ENCODE results near the gene CALHM3.

CALHM3 gene

DNA sequence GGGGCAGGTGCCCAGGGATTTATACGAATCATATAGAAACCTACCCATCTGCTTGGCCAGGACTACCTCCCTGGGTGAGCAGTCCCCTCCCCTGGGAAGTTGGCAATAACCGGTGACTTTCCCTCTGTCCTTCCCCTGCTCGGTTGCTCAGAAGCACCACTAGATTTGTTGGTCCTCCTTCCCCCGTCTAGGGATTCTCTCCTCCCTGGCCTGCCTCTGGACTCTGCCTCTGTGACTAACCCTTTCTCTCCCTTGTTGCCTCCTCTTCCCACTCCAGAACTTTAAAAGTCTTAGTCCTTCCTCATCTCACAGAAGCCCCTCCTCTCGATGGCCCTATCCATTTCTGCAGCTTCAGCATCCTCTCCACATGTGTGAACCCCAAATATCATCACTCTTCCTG is 9.8 kb downstream of the CALHM3 start:
- H3K4me3 ChIP-seq (ENCODE audit: low read length): no peak overlapping the region
- H3K27ac ChIP-seq (ENCODE audit: low read depth, low read length): no peak overlapping the region
- H3K4me1 ChIP-seq (ENCODE audit: insufficient read depth, low read length): peaks cover 16% of the 10 kb centered on the region
- 86% methylated on average over 5 of the region's 5 CpGs for WGBS
- H3K9me3 ChIP-seq (ENCODE audit: insufficient read depth, low read depth, low read length): no peaks in the 10 kb centered on the region
- no peaks in the 10 kb centered on the region for H3K36me3 ChIP-seq (ENCODE audit: insufficient read depth, low read length)
- no peaks in the 10 kb centered on the region for H3K27me3 ChIP-seq (ENCODE audit: insufficient read depth, low read length)
- no peak overlapping the region for H3K9ac ChIP-seq (ENCODE audit: low read depth, low read length)

DNA sequence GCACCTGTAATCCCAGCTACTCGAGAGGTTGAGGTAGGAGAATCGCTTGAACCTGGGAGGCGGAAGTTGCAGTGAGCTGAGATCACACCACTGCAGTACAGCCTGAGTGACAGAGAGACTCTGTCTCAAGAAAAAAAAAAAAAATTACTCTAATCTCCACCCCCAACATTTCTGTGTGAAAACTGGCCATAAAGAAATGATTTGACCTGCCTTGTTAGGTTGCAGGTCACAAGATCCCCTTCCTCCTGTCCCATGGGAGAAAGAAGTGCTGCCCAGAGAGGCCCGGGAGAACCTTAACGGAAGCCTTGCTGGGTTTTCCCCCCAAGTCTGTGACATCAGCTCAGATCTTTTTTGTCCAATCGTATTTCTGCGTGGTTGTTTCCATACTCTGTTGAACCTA is 11.6 kb downstream of the CALHM3 start:
- WGBS: 92% methylated on average over 7 of the region's 7 CpGs
- H3K4me1 ChIP-seq (ENCODE audit: insufficient read depth, low read length): peaks cover 16% of the 10 kb centered on the region
- no peaks in the 10 kb centered on the region for H3K27me3 ChIP-seq (ENCODE audit: insufficient read depth, low read length)
- no peak overlapping the region for H3K4me3 ChIP-seq (ENCODE audit: low read length)
- H3K27ac ChIP-seq (ENCODE audit: low read depth, low read length): no peak overlapping the region
- H3K9me3 ChIP-seq (ENCODE audit: insufficient read depth, low read depth, low read length): no peaks in the 10 kb centered on the region
- H3K36me3 ChIP-seq (ENCODE audit: insufficient read depth, low read length): no peaks in the 10 kb centered on the region
- H3K9ac ChIP-seq (ENCODE audit: low read depth, low read length): no peak overlapping the region

DNA sequence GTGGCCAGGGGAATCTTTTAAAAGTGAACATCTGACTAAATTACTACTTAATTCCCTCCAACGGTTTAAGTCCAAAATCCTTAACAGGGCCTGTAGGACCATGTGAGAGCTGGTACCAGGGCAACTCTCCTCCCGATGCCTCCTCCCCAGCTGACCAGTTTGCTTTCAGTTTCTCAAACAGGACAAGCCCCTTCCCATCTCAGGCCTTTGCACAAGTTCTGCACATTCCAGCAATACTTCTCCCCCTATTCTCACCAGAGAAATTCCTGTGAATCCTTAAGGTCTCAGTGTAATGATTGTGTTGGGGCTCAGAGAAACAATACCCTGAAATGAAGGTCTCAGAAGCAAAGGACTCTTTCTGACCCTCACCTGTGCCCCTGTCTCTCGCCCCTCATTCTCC is 12.3 kb downstream of the CALHM3 start:
- H3K36me3 ChIP-seq (ENCODE audit: insufficient read depth, low read length): no peaks in the 10 kb centered on the region
- H3K27ac ChIP-seq (ENCODE audit: low read depth, low read length): no peak overlapping the region
- peaks cover 11% of the 10 kb centered on the region; the same call in 1 of the 2 replicates for H3K4me1 ChIP-seq (ENCODE audit: insufficient read depth, low read length)
- no peaks in the 10 kb centered on the region for H3K9me3 ChIP-seq (ENCODE audit: insufficient read depth, low read depth, low read length)
- no peak overlapping the region for H3K9ac ChIP-seq (ENCODE audit: low read depth, low read length)
- 78% methylated on average over 3 of the region's 3 CpGs for WGBS
- H3K4me3 ChIP-seq (ENCODE audit: low read length): no peak overlapping the region
- no peaks in the 10 kb centered on the region for H3K27me3 ChIP-seq (ENCODE audit: insufficient read depth, low read length)

DNA sequence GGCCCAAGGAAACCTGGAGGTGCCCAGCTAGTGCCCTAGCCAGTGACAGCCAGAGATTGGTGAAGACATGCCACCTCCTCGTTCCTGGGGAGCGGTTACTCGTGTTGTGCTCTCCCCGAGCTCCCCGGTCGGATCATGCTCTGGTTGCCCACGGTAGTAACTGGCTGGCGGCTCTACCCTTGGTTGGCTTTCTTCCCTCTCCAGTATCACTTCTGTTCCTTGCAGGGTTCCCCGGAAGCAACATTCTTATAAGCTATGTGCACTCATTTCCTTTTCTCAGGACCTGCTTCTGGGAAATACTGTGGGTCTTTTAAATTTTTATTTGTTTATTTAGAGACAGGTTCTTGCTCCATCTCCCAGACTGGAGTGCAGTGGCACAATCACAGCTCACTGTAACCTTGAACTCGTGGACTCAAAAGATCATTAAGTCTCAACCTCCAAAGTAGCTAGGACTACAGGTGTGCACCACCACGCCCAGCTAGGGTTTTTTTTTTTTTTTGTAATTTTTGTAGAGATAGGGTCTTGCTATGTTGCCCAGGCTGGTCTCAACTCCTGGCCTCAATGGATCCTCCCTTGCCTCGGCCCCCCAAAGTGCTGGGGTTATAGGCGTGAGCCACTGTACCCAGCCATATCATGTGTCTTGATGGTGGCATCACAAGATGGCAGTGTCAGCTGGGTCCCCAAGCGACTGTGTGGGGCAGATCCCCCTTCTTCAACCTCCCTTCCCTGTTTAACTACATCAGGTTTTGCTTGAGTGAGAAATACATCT is 13.4 kb downstream of the CALHM3 start:
- Histone ChIP-seq H3K4me3 (ENCODE audit: low read length) (no peak overlapping the region), H3K27ac (ENCODE audit: low read depth, low read length) (no peak overlapping the region), H3K4me1 (ENCODE audit: insufficient read depth, low read length) (0 out of 2 replicates have a peak, but pooled peaks cover under 1% of the 10 kb centered on the region), H3K9me3 (ENCODE audit: insufficient read depth, low read depth, low read length) (no peaks in the 10 kb centered on the region), H3K36me3 (ENCODE audit: insufficient read depth, low read length) (no peaks in the 10 kb centered on the region), H3K9ac (ENCODE audit: low read depth, low read length) (no peak overlapping the region), H3K27me3 (ENCODE audit: insufficient read depth, low read length) (no peaks in the 10 kb centered on the region)
- 92% methylated on average over 14 of the region's 14 CpGs for WGBS

DNA sequence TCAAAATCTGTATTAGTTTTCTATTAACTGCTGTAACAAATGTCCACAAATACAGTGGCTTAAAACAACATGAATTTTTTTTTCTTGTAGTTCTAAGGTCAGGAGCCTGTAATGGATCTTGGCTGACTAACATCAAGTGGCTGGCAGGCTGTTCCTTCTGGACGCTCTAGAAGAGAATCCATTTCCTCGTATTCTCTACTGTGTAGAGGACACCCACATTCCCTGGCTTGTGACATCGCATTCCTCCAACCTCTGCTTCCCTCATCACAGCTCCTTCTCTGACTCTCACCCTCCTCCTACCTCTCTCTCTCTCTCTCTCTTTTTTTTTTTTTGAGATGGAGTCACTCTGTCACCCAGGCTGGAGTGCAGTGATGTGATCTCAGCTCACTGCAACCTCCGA is 15.5 kb downstream of the CALHM3 start:
- no peaks in the 10 kb centered on the region for H3K27me3 ChIP-seq (ENCODE audit: insufficient read depth, low read length)
- no peaks in the 10 kb centered on the region for H3K36me3 ChIP-seq (ENCODE audit: insufficient read depth, low read length)
- WGBS: 93% methylated on average over 4 of the region's 4 CpGs
- H3K4me1 ChIP-seq (ENCODE audit: insufficient read depth, low read length): 0 out of 2 replicates have a peak, but pooled peaks cover 5% of the 10 kb centered on the region
- no peaks in the 10 kb centered on the region for H3K9me3 ChIP-seq (ENCODE audit: insufficient read depth, low read depth, low read length)
- no peak overlapping the region for H3K27ac ChIP-seq (ENCODE audit: low read depth, low read length)
- H3K4me3 ChIP-seq (ENCODE audit: low read length): no peak overlapping the region
- H3K9ac ChIP-seq (ENCODE audit: low read depth, low read length): no peak overlapping the region

DNA sequence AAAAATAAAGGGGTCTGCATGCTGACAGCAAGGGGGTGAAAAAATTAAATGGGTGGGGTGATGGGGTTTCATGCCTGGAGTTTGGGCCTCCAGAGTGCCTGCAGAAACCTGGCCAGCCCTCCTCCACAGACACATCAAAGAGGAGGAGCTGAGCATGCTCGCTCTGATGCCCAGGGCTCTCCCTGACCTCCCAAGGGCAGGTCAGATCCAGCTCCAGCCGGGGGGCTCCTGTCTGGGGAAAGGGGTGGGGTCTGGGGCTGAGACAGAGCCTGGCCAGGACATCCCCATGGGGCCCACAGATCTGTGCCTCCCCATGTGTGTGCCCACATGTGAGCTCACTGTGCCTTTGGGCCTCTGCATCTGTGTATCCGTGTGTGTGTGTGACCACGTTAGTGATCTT is 19.4 kb downstream of the CALHM3 start:
- Histone ChIP-seq H3K36me3 (ENCODE audit: insufficient read depth, low read length) (no peaks in the 10 kb centered on the region), H3K27ac (ENCODE audit: low read depth, low read length) (no peak overlapping the region), H3K27me3 (ENCODE audit: insufficient read depth, low read length) (no peaks in the 10 kb centered on the region), H3K9me3 (ENCODE audit: insufficient read depth, low read depth, low read length) (no peaks in the 10 kb centered on the region), H3K9ac (ENCODE audit: low read depth, low read length) (no peak overlapping the region), H3K4me1 (ENCODE audit: insufficient read depth, low read length) (0 out of 2 replicates have a peak, but pooled peaks cover 5% of the 10 kb centered on the region), H3K4me3 (ENCODE audit: low read length) (no peak overlapping the region)
- 82% methylated on average over 4 of the region's 4 CpGs for WGBS

DNA sequence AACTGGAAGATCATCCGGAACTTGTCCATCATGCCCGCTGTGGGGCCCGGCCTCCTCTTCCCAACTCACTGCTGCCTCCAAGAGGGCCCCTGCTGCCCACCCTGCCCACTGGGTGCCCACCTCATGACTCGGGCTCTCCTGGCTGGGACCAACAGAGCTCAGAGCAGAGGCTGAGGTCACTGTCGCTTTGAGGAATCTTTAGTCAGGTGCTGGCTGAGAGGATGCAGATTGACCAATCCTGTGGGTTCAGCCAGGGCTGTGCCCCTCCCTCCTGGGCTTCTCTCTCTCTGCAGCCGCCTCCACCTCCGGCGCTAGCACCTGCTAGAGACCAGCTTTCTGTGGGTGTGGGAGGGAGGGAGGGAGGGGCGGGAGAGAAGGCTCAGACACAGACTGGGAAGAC is 20.3 kb downstream of the CALHM3 start, which contains the start of gene CALHM1:
TSS of gene CALHM1 (minus strand) at position 181 of the 400 bp plus-strand sequence. CDS start at position 32, 149 bp downstream.
- H3K27me3 ChIP-seq (ENCODE audit: insufficient read depth, low read length): no peaks in the 10 kb centered on the region
- no peak within 1 kb of the TSS for H3K9ac ChIP-seq (ENCODE audit: low read depth, low read length)
- H3K36me3 ChIP-seq (ENCODE audit: insufficient read depth, low read length): no peaks in the 10 kb centered on the region
- H3K4me3 ChIP-seq (ENCODE audit: low read length): no peak within 1 kb of the TSS
- 0 out of 2 replicates have a peak, but pooled peaks cover 5% of the 10 kb centered on the region for H3K4me1 ChIP-seq (ENCODE audit: insufficient read depth, low read length)
- no peak within 1 kb of the TSS for H3K27ac ChIP-seq (ENCODE audit: low read depth, low read length)
- no peaks in the 10 kb centered on the region for H3K9me3 ChIP-seq (ENCODE audit: insufficient read depth, low read depth, low read length)
- WGBS: 55% methylated on average over 8 of the region's 9 CpGs

DNA sequence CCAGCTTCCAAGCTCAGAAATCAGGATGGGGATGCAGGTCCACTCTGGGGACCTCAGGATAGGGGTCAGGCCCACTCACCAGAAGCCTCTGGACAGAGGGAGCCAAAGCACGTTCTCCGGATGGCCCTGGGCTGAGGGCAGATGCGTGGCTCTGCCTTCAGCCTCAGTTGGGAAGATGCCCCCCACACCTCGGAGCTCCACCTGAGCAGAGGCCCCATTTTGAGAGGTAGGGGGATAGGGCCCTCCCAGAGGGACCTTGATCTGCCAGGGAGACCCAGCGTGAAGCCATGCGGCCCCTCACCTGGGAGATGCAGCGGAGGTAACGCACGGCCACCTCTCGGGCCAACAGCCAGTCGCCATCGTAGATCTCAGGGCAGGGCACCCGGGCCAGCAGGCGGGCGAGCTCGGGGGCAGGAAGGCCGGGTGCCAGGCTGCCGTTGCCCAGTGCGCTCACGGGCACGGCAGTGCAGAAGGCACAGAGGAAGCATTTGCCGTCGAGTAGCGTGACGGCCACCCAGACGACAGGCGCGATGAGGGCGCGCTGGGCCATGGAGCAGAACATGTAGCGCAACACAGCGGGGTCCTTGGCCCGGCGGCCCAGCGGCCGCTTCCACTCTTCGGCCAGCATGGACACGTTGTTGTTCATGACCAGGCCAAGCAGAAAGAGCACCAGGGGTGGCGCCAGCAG is 21.0 kb downstream of the CALHM3 start:
- WGBS: 95% methylated on average over 39 of the region's 39 CpGs
- H3K27ac ChIP-seq (ENCODE audit: low read depth, low read length): no peak overlapping the region
- 0 out of 2 replicates have a peak, but pooled peaks cover 5% of the 10 kb centered on the region for H3K4me1 ChIP-seq (ENCODE audit: insufficient read depth, low read length)
- H3K9ac ChIP-seq (ENCODE audit: low read depth, low read length): no peak overlapping the region
- no peaks in the 10 kb centered on the region for H3K9me3 ChIP-seq (ENCODE audit: insufficient read depth, low read depth, low read length)
- no peak overlapping the region for H3K4me3 ChIP-seq (ENCODE audit: low read length)
- no peaks in the 10 kb centered on the region for H3K27me3 ChIP-seq (ENCODE audit: insufficient read depth, low read length)
- H3K36me3 ChIP-seq (ENCODE audit: insufficient read depth, low read length): no peaks in the 10 kb centered on the region

DNA sequence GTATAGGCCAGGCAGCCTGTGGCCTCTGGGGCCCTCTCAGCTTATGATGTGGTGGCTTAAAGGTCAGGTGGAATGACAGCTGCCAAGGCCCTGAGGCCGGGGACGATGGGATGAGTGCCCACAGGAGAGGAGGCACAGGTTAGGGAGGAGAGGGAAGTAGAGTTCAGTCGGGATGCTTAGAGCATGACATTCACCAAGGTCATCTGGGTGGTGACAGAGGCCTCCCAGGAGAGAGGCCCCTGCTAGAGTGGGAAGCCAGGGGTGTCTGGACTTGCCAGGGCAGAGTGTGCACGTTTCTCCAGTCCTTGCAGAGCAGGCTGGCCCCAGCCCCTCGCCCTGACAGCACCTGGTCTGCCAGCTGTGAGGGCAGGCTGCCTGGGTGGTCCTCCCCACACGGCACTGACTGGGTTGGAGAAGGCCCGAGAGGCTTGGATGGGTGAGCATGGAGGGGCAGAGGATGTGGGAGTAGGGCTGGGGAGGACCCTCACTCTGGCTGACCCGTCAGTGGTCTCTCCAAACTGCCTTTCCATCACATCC is 21.8 kb downstream of the CALHM3 start:
- H3K27ac ChIP-seq (ENCODE audit: low read depth, low read length): no peak overlapping the region
- H3K36me3 ChIP-seq (ENCODE audit: insufficient read depth, low read length): no peaks in the 10 kb centered on the region
- 85% methylated on average over 8 of the region's 8 CpGs for WGBS
- H3K9ac ChIP-seq (ENCODE audit: low read depth, low read length): no peak overlapping the region
- H3K9me3 ChIP-seq (ENCODE audit: insufficient read depth, low read depth, low read length): no peaks in the 10 kb centered on the region
- H3K27me3 ChIP-seq (ENCODE audit: insufficient read depth, low read length): no peaks in the 10 kb centered on the region
- 0 out of 2 replicates have a peak, but pooled peaks cover 5% of the 10 kb centered on the region for H3K4me1 ChIP-seq (ENCODE audit: insufficient read depth, low read length)
- H3K4me3 ChIP-seq (ENCODE audit: low read length): no peak overlapping the region

DNA sequence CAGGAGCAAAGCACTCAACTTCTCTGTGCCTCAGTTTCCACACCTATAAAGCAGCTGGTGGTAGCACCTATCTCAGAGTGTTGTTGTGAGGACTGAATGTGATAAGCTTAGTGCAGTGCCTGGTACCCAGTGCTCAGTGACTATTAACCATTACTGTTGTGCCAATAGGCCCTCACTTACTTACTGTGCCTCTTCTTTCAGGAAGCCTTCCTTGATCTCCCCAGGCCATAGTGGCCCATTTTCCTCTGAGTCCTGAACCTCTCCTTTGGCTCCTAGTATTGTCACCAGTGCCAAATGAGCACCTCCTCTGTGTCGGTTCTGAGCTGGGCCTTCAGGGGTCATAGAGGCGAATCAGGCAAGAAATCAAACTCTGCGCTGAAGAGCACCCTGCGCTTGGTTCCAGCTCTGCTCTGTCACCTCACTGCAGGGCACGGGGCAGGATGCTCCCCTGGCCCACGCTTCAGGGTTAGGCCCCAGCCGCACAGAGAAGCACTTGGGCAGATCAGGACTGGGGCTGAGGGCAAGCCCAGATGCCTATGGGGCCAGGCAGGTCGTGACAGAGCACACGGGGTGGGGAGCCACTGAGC is 22.9 kb downstream of the CALHM3 start:
- Histone ChIP-seq H3K4me3 (ENCODE audit: low read length) (no peak overlapping the region), H3K27me3 (ENCODE audit: insufficient read depth, low read length) (no peaks in the 10 kb centered on the region), H3K4me1 (ENCODE audit: insufficient read depth, low read length) (peaks cover 10% of the 10 kb centered on the region), H3K9ac (ENCODE audit: low read depth, low read length) (no peak overlapping the region), H3K36me3 (ENCODE audit: insufficient read depth, low read length) (no peaks in the 10 kb centered on the region), H3K9me3 (ENCODE audit: insufficient read depth, low read depth, low read length) (no peaks in the 10 kb centered on the region), H3K27ac (ENCODE audit: low read depth, low read length) (no peak overlapping the region)
- WGBS: 89% methylated on average over 9 of the region's 9 CpGs

DNA sequence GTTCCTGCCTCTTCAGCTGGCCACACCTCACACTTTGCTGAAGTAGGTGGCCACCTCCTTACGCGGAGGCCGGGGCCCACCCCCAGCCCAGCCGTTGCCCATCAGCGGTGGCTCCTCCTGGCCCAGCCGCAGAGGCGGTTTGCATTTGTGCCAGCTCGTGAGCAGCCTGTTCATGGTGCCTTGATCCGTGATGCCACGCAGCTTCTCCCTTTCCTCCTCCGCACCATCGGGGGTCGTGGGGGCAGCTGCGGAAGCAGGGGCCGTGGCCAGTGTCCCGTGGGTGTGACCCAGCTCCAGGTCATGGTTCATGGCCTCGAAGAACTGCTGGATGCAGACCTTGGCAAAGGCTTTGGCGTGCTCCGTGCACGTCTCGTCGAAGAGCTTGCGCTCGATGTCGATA is 23.8 kb downstream of the CALHM3 start:
- no peak overlapping the region for H3K4me3 ChIP-seq (ENCODE audit: low read length)
- H3K4me1 ChIP-seq (ENCODE audit: insufficient read depth, low read length): peaks cover 12% of the 10 kb centered on the region
- H3K27me3 ChIP-seq (ENCODE audit: insufficient read depth, low read length): no peaks in the 10 kb centered on the region
- no peak overlapping the region; the same call in 1 of the 2 replicates for H3K9ac ChIP-seq (ENCODE audit: low read depth, low read length)
- H3K27ac ChIP-seq (ENCODE audit: low read depth, low read length): no peak overlapping the region
- 92% methylated on average over 25 of the region's 25 CpGs for WGBS
- no peaks in the 10 kb centered on the region for H3K36me3 ChIP-seq (ENCODE audit: insufficient read depth, low read length)
- H3K9me3 ChIP-seq (ENCODE audit: insufficient read depth, low read depth, low read length): no peaks in the 10 kb centered on the region
